Umbilical cord (tissue), 2 donors: Measurements from ENCODE around the gene PPARA. TPM values are rescaled to one million over a fixed set of nuclear protein-coding genes. Genes with fewer than 3 reads are reported as not detected.

Experiments used
- DNase-seq: peaks from one replicate; pipeline ENCODE4 v3.0.0-alpha.2; 2015; ENCODE audit warnings: low spot score
- total RNA-seq: library from RNA; depleted of rRNA; stranded (reverse); fragments of >200 nt; gene quantifications from one replicate; pipeline ENCODE4 v1.2.3, GENCODE V29; 2014; ENCODE audit warnings: low replicate concordance; ENCODE audit not compliant: insufficient read depth

PPARA gene
- total RNA-seq, result 34.9 TPM

DNA sequence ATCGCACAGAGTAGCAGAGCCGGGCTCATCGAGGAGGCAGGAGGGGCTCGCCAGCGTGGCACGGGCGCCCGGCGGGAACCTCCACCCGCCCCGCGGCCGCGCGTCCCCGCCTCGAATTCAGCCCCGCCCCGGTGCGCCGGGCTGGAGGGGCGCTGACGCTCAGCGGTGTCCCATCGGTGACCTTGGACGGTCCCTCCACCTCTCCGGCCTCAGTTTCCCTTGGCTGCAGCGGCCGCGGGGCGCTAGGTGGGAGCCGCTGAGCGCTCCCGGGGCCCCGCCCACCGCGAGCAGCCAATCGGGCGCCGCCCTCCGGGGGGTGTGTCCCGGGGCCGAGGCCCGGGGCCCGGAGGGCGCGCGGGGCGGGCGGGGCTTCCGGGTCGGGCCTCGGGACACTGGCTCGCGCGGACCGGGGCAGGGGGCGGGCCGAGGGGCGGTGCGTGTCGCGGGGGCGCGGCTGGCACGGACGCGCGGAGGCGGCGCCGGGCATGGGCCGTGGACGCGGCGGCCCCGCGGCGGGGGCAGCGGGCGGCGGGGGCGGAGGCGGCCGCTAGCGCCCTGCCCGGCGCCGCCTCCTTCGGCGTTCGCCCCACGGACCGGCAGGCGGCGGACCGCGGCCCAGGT is at the start of gene PPARA:
PPARA (plus strand) TSS at position 493 of the 621 bp plus-strand sequence. CDS start 47,858 bp downstream, outside the sequence.
- DNase-seq, result peak; percentile 90

DNA sequence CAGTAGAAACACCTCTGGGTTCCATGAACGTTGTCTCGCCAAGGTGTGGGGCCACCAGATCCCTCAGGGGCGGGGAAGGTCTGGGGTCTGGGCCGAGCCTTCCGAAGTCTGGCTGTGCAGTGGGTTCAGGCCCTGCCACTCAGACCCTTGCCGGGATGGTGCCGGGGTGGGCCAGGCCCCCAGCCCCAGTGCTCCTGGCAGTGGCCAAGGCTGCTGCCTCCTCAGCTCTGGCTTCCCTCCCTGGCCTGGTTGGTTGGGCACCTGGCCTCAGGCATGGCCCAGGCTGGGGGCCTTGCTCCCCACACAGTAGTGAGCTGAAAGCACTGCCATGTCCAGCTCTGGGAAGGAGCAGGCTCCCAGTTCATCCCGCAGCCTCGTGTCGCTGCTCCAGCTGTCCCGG is 48.2 kb upstream of the PPARA start:
- no peak for DNase-seq

DNA sequence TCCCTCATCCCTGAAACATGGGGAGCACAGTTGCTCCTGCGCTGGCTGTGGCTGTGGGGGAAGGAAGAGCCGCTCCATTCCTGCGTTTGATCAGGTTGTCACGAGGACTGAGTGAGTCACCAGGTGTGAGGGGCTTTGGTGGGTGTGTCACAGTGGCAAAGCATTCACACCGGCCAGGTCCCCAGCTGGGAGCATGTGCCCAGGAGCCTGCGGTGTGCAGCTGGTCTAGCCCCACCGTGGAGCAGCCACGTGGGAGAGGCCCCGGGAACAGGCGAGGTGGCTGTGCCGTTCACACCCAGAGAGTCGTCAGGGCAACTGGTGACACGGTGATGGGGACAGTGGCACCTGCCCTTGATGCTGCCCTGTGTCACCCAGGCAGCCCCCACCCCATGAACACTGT is 47.6 kb upstream of the PPARA start:
- DNase-seq, result no peak

DNA sequence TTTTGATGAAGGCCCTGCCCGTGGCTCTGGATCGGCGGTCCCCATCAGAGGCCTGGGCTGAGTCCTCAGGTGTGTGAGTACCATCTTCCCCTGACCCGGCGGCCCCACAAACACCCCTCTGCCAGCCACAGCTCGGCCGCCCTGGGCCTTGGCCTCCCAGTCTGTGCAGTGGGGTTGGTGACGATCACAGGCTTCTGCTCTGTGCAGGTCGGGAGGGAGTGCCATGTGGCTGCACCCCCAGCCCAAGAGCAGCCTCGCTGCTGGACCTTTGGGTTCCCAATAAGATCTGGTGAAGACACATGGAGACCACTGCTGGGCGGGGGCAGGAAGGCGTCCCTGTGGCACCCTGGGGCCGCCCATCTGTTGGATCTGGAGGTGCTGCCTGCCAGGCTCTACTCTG is 47.1 kb upstream of the PPARA start:
- DNase-seq, result no peak

DNA sequence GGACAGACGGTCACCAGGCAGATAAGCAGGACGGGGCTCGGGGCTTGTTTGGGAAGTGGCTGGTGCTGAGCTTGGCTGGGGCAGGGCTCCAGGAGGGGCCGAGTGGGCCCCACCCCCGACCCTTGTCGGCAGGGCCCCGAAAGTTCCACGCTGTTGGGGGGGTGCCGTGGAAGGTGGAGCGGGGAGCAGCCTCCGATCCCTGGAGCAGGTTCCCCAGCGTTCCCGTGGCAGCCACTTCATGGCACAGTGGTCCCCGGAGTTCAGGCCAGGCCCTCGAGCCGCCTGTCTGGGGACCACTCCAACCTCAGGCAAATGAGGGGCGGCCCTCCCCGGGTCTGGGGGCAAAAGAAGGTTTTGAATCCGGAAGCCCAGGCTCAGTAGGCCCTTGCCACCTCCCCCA is 46.7 kb upstream of the PPARA start:
- DNase-seq, result no peak

DNA sequence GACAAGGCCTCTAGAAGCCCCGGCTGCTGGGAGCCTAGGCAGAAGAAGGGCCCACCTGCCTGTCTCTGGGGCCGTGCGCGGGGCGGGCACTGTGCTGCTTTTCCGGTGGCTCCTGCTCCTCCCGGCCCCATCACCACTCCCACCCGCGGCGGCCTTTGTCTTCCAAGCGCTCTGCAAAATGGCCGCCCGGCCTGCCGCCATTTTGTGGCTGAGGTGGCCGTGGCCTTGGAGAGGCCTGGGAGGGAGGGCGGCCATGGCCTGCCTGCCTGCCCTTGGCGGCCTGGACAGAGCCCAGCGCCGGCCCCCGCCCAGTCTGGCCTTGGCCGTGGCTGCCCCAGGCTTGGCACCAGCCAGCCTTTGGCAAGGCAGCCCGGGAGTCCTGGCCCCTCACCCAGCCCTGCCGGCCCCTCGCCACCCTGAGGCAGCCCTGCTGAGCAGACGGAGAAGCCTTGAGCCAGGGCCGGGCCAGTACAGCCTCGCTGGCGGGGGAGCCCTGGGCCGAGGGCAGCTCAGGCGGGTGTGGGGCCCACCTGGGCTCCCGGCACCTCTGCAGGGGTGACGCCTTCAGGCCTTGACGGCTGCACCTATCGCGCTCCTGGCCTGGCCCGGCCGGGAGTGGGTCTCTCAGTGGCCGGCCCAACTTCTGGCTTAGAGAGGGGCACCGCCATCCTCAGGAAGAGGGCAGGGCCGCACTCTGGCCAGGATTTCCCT is 46.0 kb upstream of the PPARA start:
- DNase-seq, result no peak

DNA sequence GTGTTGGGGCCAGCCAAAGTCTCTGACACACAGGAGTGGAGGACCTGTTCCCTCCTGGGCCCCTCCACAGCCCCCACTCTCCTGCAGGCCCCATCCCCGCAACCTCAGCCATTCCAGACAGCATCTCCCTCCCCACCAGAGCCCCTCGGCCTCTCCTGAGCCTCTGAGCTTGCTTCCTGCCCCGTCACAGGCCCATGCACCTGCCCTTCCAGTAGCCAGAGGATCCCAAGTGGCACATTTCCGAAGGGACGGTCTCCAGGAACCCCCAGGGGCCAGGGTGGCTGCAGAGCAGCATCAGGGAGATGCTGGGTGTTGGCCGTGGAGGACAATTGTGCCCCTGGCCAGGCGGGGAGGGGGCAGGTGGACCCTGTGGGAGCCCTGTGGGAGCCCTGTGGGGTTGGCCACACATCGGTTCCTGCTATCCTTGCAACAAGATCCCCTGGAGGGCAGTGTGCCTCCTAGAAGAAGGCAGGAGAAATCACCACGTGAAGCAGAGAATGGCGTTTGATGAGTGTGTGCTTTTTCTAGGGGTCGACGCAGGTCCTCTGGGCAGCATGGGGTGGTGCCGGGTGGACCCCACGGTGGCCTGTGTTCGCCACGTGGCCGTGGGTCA is 45.3 kb upstream of the PPARA start:
- DNase-seq, result no peak

DNA sequence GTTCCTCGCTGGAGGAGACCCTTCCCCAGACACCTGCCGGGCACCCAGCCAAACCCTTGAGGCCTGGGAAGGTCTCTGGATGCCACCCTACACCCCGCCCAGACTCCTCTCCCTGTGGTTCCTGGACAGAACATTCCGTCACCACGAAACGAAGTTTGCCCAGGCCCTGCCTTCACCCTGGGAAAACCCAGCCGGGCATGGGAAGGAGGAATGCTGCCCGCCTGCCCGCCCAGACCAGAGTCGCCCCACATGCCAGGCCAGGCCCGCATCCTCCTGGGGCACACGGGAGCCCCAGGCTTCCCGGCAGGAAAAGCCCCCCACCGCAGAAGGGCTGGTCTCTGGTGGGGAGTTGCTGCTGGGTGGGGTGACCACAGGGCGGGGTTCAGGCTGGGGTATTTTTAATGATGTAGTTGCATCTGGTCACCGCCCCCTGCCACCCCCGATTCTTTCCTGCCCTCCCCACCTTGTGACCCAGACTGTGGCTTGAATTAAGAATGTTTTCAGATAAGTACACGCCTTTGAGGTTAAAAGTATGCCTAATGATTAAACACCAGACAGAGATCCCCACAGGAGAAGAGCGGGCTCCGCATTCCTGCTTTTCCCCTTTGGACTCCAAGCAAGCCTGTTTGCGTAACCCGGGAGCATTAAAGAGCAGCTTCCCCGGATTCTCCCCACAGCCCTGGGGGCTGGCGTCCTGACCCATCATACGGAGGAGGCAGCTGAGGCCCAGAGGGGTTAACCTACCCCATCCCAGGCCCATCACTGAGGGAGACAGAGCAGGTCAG is 44.6 kb upstream of the PPARA start:
- DNase-seq, result peak; percentile 40

DNA sequence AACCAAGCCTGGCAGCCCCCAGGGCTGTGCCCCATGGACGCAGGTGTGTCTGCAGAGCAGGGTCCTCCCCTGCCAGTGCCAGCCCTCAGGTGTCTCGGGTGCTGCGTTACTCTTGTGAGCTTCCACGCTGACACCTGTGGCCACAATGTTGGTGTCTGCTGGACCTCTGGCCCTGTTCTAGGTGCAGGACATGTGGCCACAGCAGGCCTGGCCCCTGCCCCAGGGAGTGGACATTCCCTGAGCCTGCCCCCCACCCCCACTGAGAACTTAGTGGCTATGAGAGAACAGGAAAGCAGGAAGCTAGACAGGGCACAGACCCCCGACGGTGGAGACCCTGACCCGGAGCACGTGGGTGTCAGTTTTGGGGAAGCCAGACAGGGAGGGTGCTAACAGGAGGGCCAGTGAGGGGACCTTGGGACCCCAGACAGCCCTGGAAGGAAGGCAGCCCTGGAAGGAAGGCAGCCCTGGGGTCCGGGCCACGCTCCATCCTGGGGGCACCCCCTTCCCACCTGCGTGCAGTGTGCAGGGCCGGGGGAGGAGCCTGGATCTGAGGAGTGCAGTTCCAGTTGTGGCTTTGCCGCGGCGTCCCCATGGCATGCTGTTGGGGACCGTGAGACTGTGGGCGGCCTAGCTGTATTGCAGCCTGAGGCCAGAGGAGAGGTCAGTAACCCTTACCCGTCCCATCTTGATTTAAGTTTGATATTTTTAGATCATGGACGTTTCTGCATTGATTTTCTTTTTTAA is 43.9 kb upstream of the PPARA start:
- DNase-seq, result no peak

DNA sequence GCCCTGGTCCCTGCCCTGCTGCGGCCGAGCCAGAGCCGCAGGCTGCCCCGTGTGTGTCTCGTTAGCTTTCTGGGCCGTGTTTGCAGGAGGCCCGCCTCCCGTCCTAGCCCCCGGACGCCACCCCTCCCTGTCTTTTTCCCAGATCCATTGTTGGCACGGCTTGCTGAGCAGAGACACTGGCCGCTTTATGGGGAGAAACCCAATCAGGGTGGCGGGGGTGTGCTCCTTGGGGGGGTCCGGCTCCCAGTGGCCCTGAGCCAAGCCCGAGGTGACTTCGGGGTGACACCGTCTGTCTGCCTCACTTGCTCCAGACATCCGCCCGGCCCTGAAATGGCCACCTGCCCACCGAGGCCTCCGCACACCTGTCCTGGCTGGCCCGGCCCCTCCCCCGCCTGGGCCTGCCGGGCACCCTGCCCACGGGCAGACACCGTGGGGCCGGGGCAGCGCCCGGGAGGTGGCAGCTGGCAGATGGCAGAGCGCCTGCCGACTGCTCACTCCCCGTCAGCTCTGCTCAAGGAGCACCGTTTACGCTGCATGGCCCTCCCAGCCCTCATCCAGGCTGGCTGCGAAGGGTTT is 43.1 kb upstream of the PPARA start:
- DNase-seq, result no peak

DNA sequence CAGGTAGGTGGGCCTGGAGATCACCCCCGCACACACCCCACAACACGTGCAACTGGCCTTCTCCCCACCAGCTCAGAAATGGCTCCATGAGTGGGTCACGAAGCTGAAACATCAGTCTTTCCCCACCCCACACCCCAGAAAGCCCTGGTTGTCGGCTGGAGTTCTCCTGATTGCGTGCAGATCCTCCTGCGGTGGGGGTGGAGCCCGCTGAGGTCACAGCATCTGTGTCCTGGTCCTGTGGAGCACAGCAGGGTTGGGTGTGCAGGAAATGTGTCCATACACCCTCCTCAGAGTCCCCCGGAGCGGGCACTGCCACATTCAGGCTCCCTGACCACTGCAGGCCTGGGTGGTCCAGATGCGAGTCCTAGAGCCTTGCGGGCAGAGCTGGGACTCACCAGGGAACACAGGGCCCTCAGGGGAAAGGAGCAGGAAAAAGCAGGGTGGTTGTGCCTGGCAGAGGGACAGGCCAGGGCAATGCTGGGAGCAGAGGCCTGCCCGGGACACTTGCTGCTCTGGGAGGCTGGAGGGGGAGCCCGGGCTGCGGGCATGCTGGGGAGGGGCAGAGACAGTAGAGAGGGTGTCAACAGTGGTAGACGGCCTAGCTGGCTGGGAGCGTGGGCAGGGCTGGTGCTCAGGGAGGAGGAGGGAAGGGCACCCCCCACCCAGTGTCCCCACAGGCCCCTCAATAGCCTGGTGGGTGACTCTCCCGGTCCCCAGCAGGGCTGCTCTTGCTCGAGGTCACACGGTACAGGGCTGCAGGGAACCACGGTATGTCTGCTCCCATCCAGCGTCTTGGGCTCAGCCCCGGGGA is 42.4 kb upstream of the PPARA start:
- DNase-seq, result no peak

DNA sequence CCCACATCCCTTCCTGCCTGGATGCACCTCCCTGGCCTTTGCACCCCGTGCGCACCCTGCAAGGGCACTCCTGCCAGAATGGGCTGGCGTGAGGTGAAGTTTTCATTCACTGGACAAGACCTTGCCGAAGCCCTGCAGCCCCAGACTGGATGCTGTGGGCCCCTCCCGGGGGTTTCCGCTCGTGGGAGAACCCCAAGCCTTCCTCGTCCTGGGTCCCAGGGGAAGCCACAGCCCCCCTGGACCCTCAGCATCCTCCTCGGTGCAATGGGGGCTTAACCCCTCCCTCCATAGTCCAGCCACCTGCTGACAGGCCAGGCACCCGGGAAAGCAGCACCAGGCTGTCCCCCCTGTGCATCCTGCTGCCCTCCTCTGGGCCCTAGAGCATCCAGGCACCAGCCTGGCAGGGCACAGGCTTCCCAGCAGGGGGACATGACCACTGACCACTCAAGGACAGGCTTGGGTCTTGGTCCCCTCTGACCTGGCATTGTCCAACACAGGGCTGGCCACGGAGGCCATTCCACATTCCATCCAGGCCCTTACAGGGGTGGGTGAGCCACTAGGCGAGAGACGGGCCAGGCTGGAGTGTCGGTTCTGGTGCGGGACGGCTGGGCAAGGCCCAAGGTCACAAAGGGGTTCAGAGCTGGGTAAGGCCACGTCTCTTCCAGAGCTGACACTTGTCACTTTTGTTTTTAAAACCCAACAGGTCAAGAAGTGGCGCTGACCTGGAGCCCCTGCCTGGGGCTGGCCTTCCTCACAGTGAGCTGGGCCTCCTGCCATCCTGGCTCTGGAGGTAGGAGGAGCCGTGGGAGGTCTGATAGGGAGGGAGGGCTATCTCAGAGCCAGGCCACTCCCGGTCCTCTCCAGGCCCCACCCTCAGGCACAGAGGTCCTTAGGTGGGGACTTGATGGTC is 41.5 kb upstream of the PPARA start:
- DNase-seq, result peak; percentile 45

DNA sequence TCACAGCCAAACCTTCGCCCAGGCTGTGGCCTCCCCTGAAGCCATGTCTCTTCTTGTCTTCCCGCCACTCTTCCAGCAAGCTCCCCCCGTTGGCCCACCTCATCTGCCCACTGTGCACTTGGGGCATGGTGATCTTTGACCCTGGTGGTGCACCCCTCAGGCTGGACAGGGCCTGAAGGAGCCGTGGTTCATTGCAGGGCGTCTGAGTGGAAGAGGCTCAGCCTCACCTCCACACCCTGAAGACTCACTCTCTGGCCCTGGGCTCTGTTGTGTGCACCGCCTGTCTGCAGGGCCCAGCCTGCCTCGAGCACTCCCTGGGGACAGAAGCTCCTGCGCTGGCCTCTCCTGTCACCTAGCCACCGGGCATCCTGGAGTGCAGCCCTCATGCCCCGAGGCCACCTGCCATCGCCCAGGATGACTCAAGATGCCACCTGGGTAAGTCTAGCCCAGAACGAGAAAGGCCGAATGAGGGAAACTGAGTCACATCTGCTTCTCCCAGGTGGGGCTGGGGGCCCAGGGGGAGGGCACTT is 40.8 kb upstream of the PPARA start:
- no peak for DNase-seq

DNA sequence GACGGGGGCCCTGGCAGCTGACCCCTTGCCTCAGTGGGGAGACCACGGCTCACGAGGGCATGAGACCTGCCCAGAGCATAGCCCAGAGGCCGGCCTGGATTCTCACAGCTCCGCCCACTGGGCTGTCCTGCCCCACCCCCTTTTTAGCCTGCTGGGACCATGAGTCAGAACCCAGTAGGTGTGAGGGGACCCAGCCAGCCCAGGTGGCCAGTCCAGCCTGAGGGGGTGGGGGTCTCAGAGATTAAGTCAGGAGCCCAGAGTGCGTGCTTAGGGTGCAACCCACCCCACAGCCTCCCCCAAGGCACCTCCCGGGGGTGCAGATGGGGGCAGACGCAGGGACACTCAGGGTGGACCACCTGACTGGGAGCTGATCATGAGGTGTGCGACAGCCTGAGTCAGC is 40.1 kb upstream of the PPARA start:
- no peak for DNase-seq

DNA sequence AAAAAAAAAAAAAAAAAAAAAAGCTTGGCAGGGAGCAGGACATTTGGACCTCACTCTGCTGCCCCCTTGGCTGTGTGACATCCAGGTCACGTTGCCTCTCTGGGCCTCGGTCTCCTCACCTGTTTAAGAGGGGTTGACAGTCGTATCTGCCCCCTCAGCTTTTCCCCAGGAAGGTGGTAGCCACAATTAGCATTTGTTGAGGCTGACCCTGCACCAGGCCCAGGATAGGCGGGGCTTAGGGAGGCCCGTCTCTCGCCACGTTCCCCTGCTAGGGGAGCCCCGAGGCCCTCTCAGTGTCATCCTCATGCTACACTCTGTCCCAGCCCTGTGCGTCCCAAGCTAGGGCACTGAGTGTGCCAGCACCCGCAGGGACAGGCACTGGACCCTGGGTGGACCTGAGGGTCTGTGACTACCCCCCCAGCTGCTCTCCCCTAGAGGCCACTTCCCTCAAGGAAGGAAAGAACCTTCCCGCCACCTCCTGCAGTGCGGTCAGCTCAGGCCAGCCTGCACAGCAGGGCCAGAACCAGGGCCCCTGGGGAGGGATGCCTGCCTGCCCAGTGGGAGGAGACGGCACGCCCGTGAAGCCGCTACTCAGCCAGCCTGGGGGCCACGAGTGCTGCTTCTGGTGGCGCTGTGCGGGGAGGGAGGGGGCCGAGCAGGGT is 38.5 kb upstream of the PPARA start:
- peak; percentile 49 for DNase-seq

DNA sequence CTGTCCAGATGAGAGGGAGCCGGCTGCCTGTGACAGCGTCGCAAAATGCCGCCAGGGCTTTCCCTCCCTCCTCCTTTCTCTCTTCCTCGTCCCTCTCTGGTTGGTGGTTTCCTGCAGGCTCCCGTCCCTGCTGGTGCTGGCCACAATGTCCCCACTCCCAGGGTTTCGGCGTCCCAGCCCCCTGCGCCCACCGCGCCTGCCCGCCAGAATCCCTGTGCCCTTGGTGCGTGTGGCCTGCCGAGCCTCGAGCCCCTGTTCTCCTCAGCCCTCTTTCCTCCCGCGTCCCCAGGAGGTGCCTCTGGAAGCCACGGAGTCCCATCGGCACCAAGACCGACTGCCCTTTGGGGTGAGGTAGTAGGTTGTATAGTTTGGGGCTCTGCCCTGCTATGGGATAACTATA is 37.9 kb upstream of the PPARA start:
- no peak for DNase-seq

DNA sequence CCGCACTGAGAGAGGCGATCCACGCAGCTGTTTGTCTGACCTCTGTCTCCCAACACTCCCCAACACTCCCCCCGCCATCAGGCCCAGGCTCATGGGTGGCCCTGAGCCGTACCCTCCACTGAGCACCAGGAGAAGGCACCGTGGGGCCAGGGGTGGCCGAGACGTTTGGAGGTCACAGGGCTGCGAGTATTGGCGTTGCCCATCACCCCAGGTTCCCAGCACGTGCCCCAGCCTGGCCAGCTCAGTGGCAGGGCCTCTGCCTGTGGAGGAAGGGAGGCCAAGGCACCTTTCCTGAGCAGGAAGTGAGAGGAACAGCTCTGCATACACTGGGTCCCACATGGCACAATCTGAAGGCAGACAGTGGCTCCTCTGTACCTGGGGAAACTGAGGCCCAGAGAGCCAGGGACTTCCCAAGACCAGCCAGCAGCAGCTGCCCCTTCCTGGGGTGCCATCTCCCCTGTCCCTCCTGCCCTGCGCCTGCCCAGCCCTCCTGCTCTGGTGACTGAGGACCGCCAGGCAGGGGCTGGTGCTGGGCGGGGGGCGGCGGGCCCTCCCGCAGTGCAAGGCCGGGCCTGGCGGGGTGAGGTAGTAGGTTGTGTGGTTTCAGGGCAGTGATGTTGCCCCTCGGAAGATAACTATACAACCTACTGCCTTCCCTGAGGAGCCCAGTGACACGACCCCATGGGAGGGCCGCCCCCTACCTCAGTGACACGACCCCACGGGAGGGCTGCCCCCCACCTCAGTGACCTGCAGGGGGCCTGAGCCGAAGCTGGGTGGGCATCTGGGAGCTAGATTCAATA is 37.0 kb upstream of the PPARA start:
- no peak for DNase-seq
